Testis (tissue), 2 donors: Measurements from ENCODE around the gene LSS.

Experiments
- POLR2A ChIP-seq: fragments of 450-650 bp; IDR thresholded peaks from one replicate; pipeline ENCODE4 v1.6.1; 2017; ENCODE audit warnings: antibody characterized with exemption, mild to moderate bottlenecking, moderate library complexity
- TF ChIP-seq, protein P1 (sequence below), 3 experiments: fragments of 450-650 bp in 2 of 3; fragments of 200-600 bp in 1 of 3; sonication (generic) in 1 of 3; IDR thresholded peaks; one replicate each; pipeline ENCODE4 v1.5.1; 2016 to 2019; ENCODE audit warnings: antibody characterized with exemption in 3 of 3, mild to moderate bottlenecking in 2 of 3, moderate library complexity in 1 of 3

DNA sequence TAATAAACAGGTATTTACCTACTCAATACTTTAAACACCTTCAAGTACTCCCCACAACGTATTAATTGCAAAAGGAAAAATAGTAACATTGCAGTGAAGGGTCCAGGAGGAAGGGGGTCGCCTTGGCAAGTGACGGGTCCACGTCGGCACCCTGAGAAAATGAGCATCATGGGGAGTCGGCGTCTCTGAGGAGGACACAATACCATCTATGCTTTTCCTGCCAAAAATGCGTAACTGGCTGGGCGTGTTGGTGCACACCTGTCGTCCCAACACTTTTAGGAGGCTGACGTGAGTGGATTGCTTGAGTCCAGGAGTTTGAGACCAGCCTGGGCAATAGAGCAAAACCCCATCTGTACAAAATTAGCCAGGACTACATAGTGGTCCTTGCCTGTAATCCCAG is 80.5 kb downstream of the LSS start:
- no peak for TF ChIP-seq POLR2A
- TF ChIP-seq, protein P1, sequence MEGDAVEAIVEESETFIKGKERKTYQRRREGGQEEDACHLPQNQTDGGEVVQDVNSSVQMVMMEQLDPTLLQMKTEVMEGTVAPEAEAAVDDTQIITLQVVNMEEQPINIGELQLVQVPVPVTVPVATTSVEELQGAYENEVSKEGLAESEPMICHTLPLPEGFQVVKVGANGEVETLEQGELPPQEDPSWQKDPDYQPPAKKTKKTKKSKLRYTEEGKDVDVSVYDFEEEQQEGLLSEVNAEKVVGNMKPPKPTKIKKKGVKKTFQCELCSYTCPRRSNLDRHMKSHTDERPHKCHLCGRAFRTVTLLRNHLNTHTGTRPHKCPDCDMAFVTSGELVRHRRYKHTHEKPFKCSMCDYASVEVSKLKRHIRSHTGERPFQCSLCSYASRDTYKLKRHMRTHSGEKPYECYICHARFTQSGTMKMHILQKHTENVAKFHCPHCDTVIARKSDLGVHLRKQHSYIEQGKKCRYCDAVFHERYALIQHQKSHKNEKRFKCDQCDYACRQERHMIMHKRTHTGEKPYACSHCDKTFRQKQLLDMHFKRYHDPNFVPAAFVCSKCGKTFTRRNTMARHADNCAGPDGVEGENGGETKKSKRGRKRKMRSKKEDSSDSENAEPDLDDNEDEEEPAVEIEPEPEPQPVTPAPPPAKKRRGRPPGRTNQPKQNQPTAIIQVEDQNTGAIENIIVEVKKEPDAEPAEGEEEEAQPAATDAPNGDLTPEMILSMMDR (IDR thresholded peaks at IDR 0.05) = no peak
